Endothelial cell of umbilical vein (primary cell): ENCODE results near the gene NRXN3. TPM values are rescaled to one million over a fixed set of nuclear protein-coding genes. Genes with fewer than 3 reads are reported as not detected.

ENCODE experiments used
- BruUV-seq: library from RNA; stranded (reverse); fragments of 400-500 nt; replicated peaks from 2 replicates; lab custom pipeline; 2021; lab: Mats Ljungman, UMichigan
- CTCF ChIA-PET: fragments of 300-600, 350-600 bp; sonication (Branson Sonifier 250); formaldehyde crosslinking; loops from one replicate; lab custom pipeline; 2021; ENCODE audit warnings: antibody characterized with exemption, inconsistent platforms; lab: Charles Lee
- POLR2A ChIA-PET: fragments of 300-600, 350-600 bp; sonication (Branson Sonifier 250); formaldehyde crosslinking; loops from one replicate; lab custom pipeline; 2021; ENCODE audit warnings: antibody characterized with exemption, inconsistent platforms; lab: Charles Lee
- DNase-seq: peaks from one replicate; pipeline ENCODE4 v3.0.0-alpha.2; 2011; ENCODE audit warnings: low read depth, low spot score
- FAIRE-seq: peaks from 2 replicates; lab custom pipeline; 2011; peaks lifted over from hg19 to GRCh38; lab: Jason Lieb, UNC
- H2AFZ ChIP-seq: 2 replicates; pipeline ENCODE4 v1.6.0; 2012; ENCODE audit warnings: low read depth, low read length, control low read depth, inconsistent platforms
- H3K27ac ChIP-seq: 2 replicates; pipeline ENCODE4 v1.5.1; 2011; ENCODE audit warnings: low read depth, mild to moderate bottlenecking, control low read depth, low read length, moderate library complexity; ENCODE audit not compliant: insufficient read depth
- H3K27me3 ChIP-seq, 2 experiments: 2 replicates each; pipeline versions ENCODE4 v1.6.0 to v1.6.1; 2011; ENCODE audit warnings: low read length in 2 of 2, mixed read lengths in 1 of 2; ENCODE audit not compliant: control insufficient read depth in 2 of 2, insufficient read depth in 2 of 2
- H3K36me3 ChIP-seq, 2 experiments: 2 replicates in 1 of 2; 3 replicates in 1 of 2; pipeline ENCODE4 v1.5.1; 2011; ENCODE audit warnings: low read length in 2 of 2, mild to moderate bottlenecking in 1 of 2, moderate library complexity in 1 of 2; ENCODE audit not compliant: control insufficient read depth in 2 of 2, insufficient read depth in 2 of 2; ENCODE audit errors: extremely low read depth in 1 of 2
- H3K4me1 ChIP-seq: 3 replicates; pipeline ENCODE4 v1.5.1; 2011; ENCODE audit warnings: mild to moderate bottlenecking, low read length; ENCODE audit not compliant: control insufficient read depth, insufficient read depth; ENCODE audit errors: extremely low read depth
- H3K4me2 ChIP-seq: 2 replicates; pipeline ENCODE4 v1.6.1; 2011; ENCODE audit warnings: low read length, control low read depth, mixed read lengths; ENCODE audit not compliant: insufficient read depth
- H3K4me3 ChIP-seq, 3 experiments: fragments of 200-600 bp in 1 of 3; sonication (generic), shearing (Covaris generic) in 1 of 3; replicated peaks in 1 of 3; 2 replicates each; pipeline ENCODE4 v1.5.1; 2011 to 2016; ENCODE audit warnings: control low read depth in 3 of 3, low read length in 3 of 3, mild to moderate bottlenecking in 2 of 3, inconsistent platforms in 1 of 3, low read depth in 1 of 3, moderate library complexity in 1 of 3; ENCODE audit not compliant: insufficient read depth in 1 of 3
- H3K79me2 ChIP-seq: 2 replicates; pipeline ENCODE4 v1.6.0; 2012; ENCODE audit warnings: low read length, inconsistent platforms; ENCODE audit not compliant: control insufficient read depth, insufficient read depth
- H3K9ac ChIP-seq: replicated peaks from 2 replicates; pipeline ENCODE3; 2011; ENCODE audit warnings: low read length, control low read depth; ENCODE audit not compliant: insufficient read depth; ENCODE audit errors: extremely low read depth
- H3K9me1 ChIP-seq: replicated peaks from 3 replicates; pipeline ENCODE4 v1.6.0; 2011; ENCODE audit warnings: mild to moderate bottlenecking, low read length; ENCODE audit not compliant: control insufficient read depth, insufficient read depth; ENCODE audit errors: extremely low read depth
- H3K9me3 ChIP-seq: replicated peaks from 2 replicates; pipeline ENCODE4 v1.5.1; 2012; ENCODE audit warnings: low read length, inconsistent platforms; ENCODE audit not compliant: control insufficient read depth, insufficient read depth
- H4K20me1 ChIP-seq: replicated peaks from 2 replicates; pipeline ENCODE3; 2011; ENCODE audit warnings: mild to moderate bottlenecking, low read length; ENCODE audit not compliant: control insufficient read depth, insufficient read depth; ENCODE audit errors: extremely low read depth
- EZH2 ChIP-seq: IDR thresholded peaks from 2 replicates; pipeline ENCODE4 v1.6.1; 2012; ENCODE audit warnings: borderline replicate concordance, low read depth, mild to moderate bottlenecking, moderate library complexity, low read length, inconsistent platforms; ENCODE audit not compliant: severe bottlenecking
- FOS ChIP-seq: IDR thresholded peaks from 2 replicates; pipeline ENCODE4 v1.6.1; 2011; ENCODE audit warnings: mild to moderate bottlenecking, low read length, moderate library complexity, borderline replicate concordance; ENCODE audit not compliant: insufficient read depth
- GATA2 ChIP-seq: IDR thresholded peaks from 2 replicates; pipeline ENCODE4 v1.7.0; 2011; ENCODE audit warnings: low read depth, mild to moderate bottlenecking, moderate library complexity, mixed read lengths, low read length; ENCODE audit not compliant: insufficient read length, insufficient read depth
- JUN ChIP-seq: IDR thresholded peaks from 2 replicates; pipeline ENCODE4 v1.6.1; 2011; ENCODE audit warnings: borderline replicate concordance, low read depth; ENCODE audit not compliant: insufficient read length, insufficient read depth
- MYC ChIP-seq: IDR thresholded peaks from one replicate; pipeline ENCODE4 v1.6.1; 2011; ENCODE audit warnings: mild to moderate bottlenecking, low read depth, low read length
- POLR2A ChIP-seq: IDR thresholded peaks from 2 replicates; pipeline ENCODE4 v1.6.1; 2012; ENCODE audit warnings: low read depth, mild to moderate bottlenecking, control low read depth, low read length
- POLR2AphosphoS5 ChIP-seq: IDR thresholded peaks from 2 replicates; pipeline ENCODE4 v1.6.1; 2012; ENCODE audit warnings: low read depth, mild to moderate bottlenecking, control low read depth, low read length, moderate library complexity; ENCODE audit not compliant: insufficient read depth
- dilution Hi-C: fragments of 300-500 bp; cut with MboI; formaldehyde crosslinking; loops from one replicate; pipeline ENCODE4 v1.15.0; 2019; ENCODE audit warnings: low sequenced_read_pairs; ENCODE audit not compliant: extremely low pct_ligation_motif_present
- intact Hi-C: fragments of 100-400 bp; cut with micrococcal nuclease; formaldehyde crosslinking; loops from one replicate; pipeline ENCODE4 v1.10.0; 2022
- polyA plus RNA-seq, 4 experiments: library from polyadenylated mRNA; depleted of rRNA in 3 of 4; stranded (reverse) in 3 of 4; unstranded in 1 of 4; fragments of >200 nt; gene quantifications; 2 replicates each; pipeline versions ENCODE4 v1.2.1 to v1.2.3, GENCODE V29; 2011 to 2012; ENCODE audit warnings: missing spikeins in 1 of 4
- total RNA-seq: library from RNA; stranded (reverse); gene quantifications from 2 replicates; pipeline ENCODE4 v1.2.3, GENCODE V29; 2021
- TF ChIP-seq, protein P1 (sequence below), 2 donors: IDR thresholded peaks; 1 replicate in 1 of 2; 2 replicates in 1 of 2; pipeline ENCODE4 v1.5.1; 2011; ENCODE audit warnings: low read length in 2 of 2, mild to moderate bottlenecking in 2 of 2, moderate library complexity in 2 of 2, control low read depth in 1 of 2, inconsistent platforms in 1 of 2, low read depth in 1 of 2; ENCODE audit not compliant: insufficient read depth in 1 of 2; ENCODE audit errors: extremely low read depth in 1 of 2
- TF ChIP-seq, protein P2 (sequence below): IDR thresholded peaks from 2 replicates; pipeline ENCODE4 v1.6.1; 2011; ENCODE audit not compliant: insufficient read depth, insufficient read length

The NRXN3 gene
- total and polyA plus RNA-seq, 2 donors (not counting 3 experiments of a cell fraction or from before 2014, with no cell fraction given): 0.72 to 4.2 TPM

DNA sequence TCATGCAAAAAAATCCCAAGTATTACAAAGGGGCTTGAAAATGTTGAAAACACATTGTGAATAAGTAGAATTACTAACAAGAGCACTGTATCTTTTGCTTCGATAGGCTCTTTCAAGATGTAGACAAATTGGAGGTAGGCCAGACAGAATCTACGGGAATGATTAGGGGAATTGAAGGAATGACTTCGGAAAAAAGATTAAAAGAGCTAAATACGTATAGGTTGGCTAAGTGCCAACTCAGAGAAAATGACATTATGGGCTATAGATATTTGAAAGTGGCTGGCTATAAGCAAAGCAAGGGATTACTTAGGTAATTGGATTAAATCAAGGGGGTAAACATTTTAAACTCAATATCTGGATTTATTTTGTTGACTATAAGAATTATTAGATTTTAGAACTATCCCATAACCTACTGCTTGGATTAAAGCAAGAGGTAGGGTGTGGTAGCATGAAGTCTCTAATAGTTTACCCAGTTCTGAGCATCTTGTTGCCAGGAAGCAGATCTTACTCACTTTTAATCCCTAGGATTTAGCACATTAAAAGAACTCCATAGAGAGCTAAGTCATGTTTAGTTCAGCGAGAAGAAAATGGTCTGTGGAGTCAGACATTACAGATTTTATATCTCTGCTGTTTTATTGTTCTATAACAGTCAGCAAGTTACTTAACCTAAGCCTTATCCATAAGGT lies 1551.4 kb downstream of the NRXN3 start:
- no peak for FAIRE-seq
- CTCF ChIA-PET: no interaction called here

More for the DNA sequence above, 1551.4 kb downstream of the NRXN3 start:
- TF ChIP-seq, protein P1, sequence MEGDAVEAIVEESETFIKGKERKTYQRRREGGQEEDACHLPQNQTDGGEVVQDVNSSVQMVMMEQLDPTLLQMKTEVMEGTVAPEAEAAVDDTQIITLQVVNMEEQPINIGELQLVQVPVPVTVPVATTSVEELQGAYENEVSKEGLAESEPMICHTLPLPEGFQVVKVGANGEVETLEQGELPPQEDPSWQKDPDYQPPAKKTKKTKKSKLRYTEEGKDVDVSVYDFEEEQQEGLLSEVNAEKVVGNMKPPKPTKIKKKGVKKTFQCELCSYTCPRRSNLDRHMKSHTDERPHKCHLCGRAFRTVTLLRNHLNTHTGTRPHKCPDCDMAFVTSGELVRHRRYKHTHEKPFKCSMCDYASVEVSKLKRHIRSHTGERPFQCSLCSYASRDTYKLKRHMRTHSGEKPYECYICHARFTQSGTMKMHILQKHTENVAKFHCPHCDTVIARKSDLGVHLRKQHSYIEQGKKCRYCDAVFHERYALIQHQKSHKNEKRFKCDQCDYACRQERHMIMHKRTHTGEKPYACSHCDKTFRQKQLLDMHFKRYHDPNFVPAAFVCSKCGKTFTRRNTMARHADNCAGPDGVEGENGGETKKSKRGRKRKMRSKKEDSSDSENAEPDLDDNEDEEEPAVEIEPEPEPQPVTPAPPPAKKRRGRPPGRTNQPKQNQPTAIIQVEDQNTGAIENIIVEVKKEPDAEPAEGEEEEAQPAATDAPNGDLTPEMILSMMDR (IDR thresholded peaks at IDR 0.05; ENCODE audit: extremely low read depth in 1 of 2, insufficient read depth in 1 of 2, low read depth in 1 of 2, low read length in 2 of 2): no peak
- TF ChIP-seq MYC (no peak), FOS (no peak), POLR2A (no peak), GATA2 (no peak), JUN (no peak), POLR2AphosphoS5 (no peak), EZH2 (no peak)
- TF ChIP-seq, protein P2, sequence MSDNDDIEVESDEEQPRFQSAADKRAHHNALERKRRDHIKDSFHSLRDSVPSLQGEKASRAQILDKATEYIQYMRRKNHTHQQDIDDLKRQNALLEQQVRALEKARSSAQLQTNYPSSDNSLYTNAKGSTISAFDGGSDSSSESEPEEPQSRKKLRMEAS: no peak
- H3K4me1 ChIP-seq: no peaks in the 10 kb centered on the region
- no peaks in the 10 kb centered on the region for H3K27me3 ChIP-seq
- dilution Hi-C loops: no loop called here
- no peaks in the 10 kb centered on the region for H3K9me1 ChIP-seq
- no peak overlapping the region for H3K9ac ChIP-seq
- H3K9me3 ChIP-seq: no peaks in the 10 kb centered on the region
- POLR2A ChIA-PET: no interaction called here
- no peaks in the 10 kb centered on the region for H4K20me1 ChIP-seq
- H3K79me2 ChIP-seq: no peaks in the 10 kb centered on the region
- H3K36me3 ChIP-seq: no peaks in the 10 kb centered on the region
- H3K4me3 ChIP-seq: no peak overlapping the region
- intact Hi-C loops: no loop called here
- H3K27ac ChIP-seq: no peak overlapping the region
- H2AFZ ChIP-seq: no peak overlapping the region
- no TSS peak for BruUV-seq
- no peak overlapping the region for H3K4me2 ChIP-seq
- DNase-seq: no peak
